Measurements from ENCODE around the gene IP6K3. TPM values are rescaled to one million over a fixed set of nuclear protein-coding genes. Genes with fewer than 3 reads are reported as not detected.

The IP6K3 gene
- total RNA-seq, 2 donors from 2014 or later = 17.3 to 29.9 TPM

- Histone ChIP-seq H3K4me3 (peak overlapping the region in 1 of 2 donors; percentile 4), H3K9me3 (no peaks in the 10 kb centered on the region), H3K4me1 (peaks cover 0 to 33% of the 10 kb centered on the region in 2 donors), H3K36me3 (peaks cover 44% of the 10 kb centered on the region), H3K27me3 (no peaks in the 10 kb centered on the region), H3K27ac (peak overlapping the region; percentile 59 to 67)
- peak; percentile 95 to 99 for TF ChIP-seq CTCF (IDR thresholded peaks at IDR 0.05)
- DNase-seq (ENCODE audit: low spot score) = peak; percentile 79
Measured at GRCh38 chr6:33771146-33772081, 24.7 kb upstream of the IP6K3 start.

- H3K9me3 ChIP-seq = no peaks in the 10 kb centered on the region
Measured at GRCh38 chr6:33770833-33771145, 24.1 kb upstream of the IP6K3 start.

GRCh38 chr6:33770124-33770832 is 23.6 kb upstream of the IP6K3 start:
- no peak for TF ChIP-seq CTCF (IDR thresholded peaks at IDR 0.05)
- no peaks in the 10 kb centered on the region for H3K27me3 ChIP-seq
- H3K27ac ChIP-seq = no peak overlapping the region
- H3K4me3 ChIP-seq = no peak overlapping the region
- peaks cover 32% of the 10 kb centered on the region for H3K36me3 ChIP-seq
- H3K4me1 ChIP-seq = peaks cover 0 to 33% of the 10 kb centered on the region in 2 donors
- no peaks in the 10 kb centered on the region for H3K9me3 ChIP-seq
- no peak for DNase-seq (ENCODE audit: low spot score)

More at GRCh38 chr6:33770833-33771145, 24.1 kb upstream of the IP6K3 start:
- H3K4me1 ChIP-seq = peaks cover 0 to 33% of the 10 kb centered on the region in 2 donors
- peaks cover 38% of the 10 kb centered on the region for H3K36me3 ChIP-seq
- H3K4me3 ChIP-seq = no peak overlapping the region
- no peak for TF ChIP-seq CTCF (IDR thresholded peaks at IDR 0.05)
- H3K27me3 ChIP-seq = no peaks in the 10 kb centered on the region
- H3K27ac ChIP-seq = peak overlapping the region; percentile 59 to 67
- DNase-seq (ENCODE audit: low spot score) = no peak

GRCh38 chr6:33769248-33769821 is 22.6 kb upstream of the IP6K3 start:
- Histone ChIP-seq H3K36me3 (peaks cover 23% of the 10 kb centered on the region), H3K9me3 (no peaks in the 10 kb centered on the region), H3K4me3 (no peak overlapping the region), H3K4me1 (peaks cover 0 to 33% of the 10 kb centered on the region in 2 donors), H3K27me3 (no peaks in the 10 kb centered on the region), H3K27ac (no peak overlapping the region)
- TF ChIP-seq CTCF (IDR thresholded peaks at IDR 0.05) = no peak
- DNase-seq (ENCODE audit: low spot score) = no peak

- Histone ChIP-seq H3K27ac (no peak overlapping the region), H3K36me3 (peaks cover 18% of the 10 kb centered on the region), H3K27me3 (no peaks in the 10 kb centered on the region), H3K9me3 (no peaks in the 10 kb centered on the region), H3K4me1 (peaks cover 0 to 33% of the 10 kb centered on the region in 2 donors), H3K4me3 (no peak overlapping the region)
- peak; percentile 77 to 84 for TF ChIP-seq CTCF (IDR thresholded peaks at IDR 0.05)
- DNase-seq (ENCODE audit: low spot score) = peak; percentile 80
Measured at GRCh38 chr6:33768644-33769120, 22.0 kb upstream of the IP6K3 start.

All from right atrium auricular region (tissue), 2 donors.